OCI-LY7 (cell line): ENCODE data around the gene KRT75. TPM values are rescaled to one million over a fixed set of nuclear protein-coding genes. Genes with fewer than 3 reads are reported as not detected.

ENCODE experiments used
- BruUV-seq: library from RNA; stranded (reverse); fragments of 400-500 nt; replicated peaks from 2 replicates; lab custom pipeline; 2021; lab: Mats Ljungman, UMichigan
- CTCF ChIA-PET: fragments of 300-600 bp; sonication (Branson Sonifier 250); formaldehyde crosslinking; loops from one replicate; lab custom pipeline; 2022; ENCODE audit warnings: antibody characterized with exemption; ENCODE audit not compliant: unreplicated experiment; lab: Charles Lee
- POLR2A ChIA-PET: fragments of 300-600 bp; sonication (Branson Sonifier 250); formaldehyde crosslinking; loops from one replicate; lab custom pipeline; 2022; ENCODE audit warnings: antibody characterized with exemption; lab: Charles Lee
- DNase-seq: peaks from one replicate; pipeline ENCODE4 v3.0.0-alpha.2; 2015; ENCODE audit warnings: low spot score
- H2AFZ ChIP-seq: fragments of 200-600 bp; sonication (generic), shearing (Covaris generic); 2 replicates; pipeline ENCODE4 v1.6.1; 2014; ENCODE audit warnings: mild to moderate bottlenecking, antibody characterized with exemption, low read length, moderate library complexity
- H3K27ac ChIP-seq: fragments of 200-600 bp; sonication (generic); 2 replicates; pipeline ENCODE4 v1.5.1; 2014; ENCODE audit warnings: mixed run types, low read depth, mild to moderate bottlenecking, moderate library complexity, low read length, inconsistent platforms; ENCODE audit not compliant: poor library complexity, severe bottlenecking
- H3K36me3 ChIP-seq: fragments of 200-600 bp; sonication (generic); 2 replicates; pipeline ENCODE4 v1.6.1; 2014; ENCODE audit warnings: mild to moderate bottlenecking, antibody characterized with exemption, low read length, moderate library complexity, mixed read lengths; ENCODE audit not compliant: insufficient read depth
- H3K4me1 ChIP-seq: fragments of 200-600 bp; sonication (generic); 2 replicates; pipeline ENCODE4 v1.5.1; 2014; ENCODE audit warnings: mild to moderate bottlenecking, low read length; ENCODE audit not compliant: insufficient read depth, poor library complexity, severe bottlenecking
- H3K4me2 ChIP-seq: fragments of 200-600 bp; sonication (generic); 2 replicates; pipeline ENCODE4 v1.6.1; 2014; ENCODE audit warnings: mild to moderate bottlenecking, low read length
- H3K4me3 ChIP-seq: fragments of 200-600 bp; sonication (generic); 2 replicates; pipeline ENCODE4 v1.5.1; 2014; ENCODE audit warnings: mild to moderate bottlenecking, low read depth, low read length; ENCODE audit not compliant: poor library complexity, severe bottlenecking
- H3K79me2 ChIP-seq: fragments of 200-600 bp; sonication (generic); 2 replicates; pipeline ENCODE4 v1.6.1; 2016; ENCODE audit warnings: low read depth, mild to moderate bottlenecking, low read length, moderate library complexity, mixed read lengths; ENCODE audit not compliant: insufficient read depth
- H3K9me2 ChIP-seq: fragments of 200-600 bp; sonication (generic); 2 replicates; pipeline ENCODE4 v1.6.1; 2016; ENCODE audit warnings: mild to moderate bottlenecking, low read length, mixed read lengths; ENCODE audit not compliant: insufficient read depth
- H3K9me3 ChIP-seq: fragments of 200-600 bp; sonication (generic); 2 replicates; pipeline ENCODE4 v1.6.1; 2014; ENCODE audit warnings: mild to moderate bottlenecking, mixed run types, low read length, mixed read lengths
- H4K20me1 ChIP-seq: fragments of 200-600 bp; sonication (generic); 2 replicates; pipeline ENCODE4 v1.6.1; 2014; ENCODE audit warnings: mild to moderate bottlenecking, antibody characterized with exemption, low read length, moderate library complexity, mixed read lengths; ENCODE audit not compliant: insufficient read depth
- CTCF ChIP-seq: fragments of 200-600 bp; sonication (generic); conservative IDR thresholded peaks from 2 replicates; pipeline ENCODE4 v1.5.1; 2014; ENCODE audit warnings: mild to moderate bottlenecking, antibody characterized with exemption, low read length, moderate library complexity, mixed read lengths
- EZH2phosphoT487 ChIP-seq: fragments of 200-600 bp; sonication (generic); IDR thresholded peaks from 2 replicates; pipeline ENCODE4 v1.6.1; 2018; ENCODE audit warnings: low read depth, borderline replicate concordance, mild to moderate bottlenecking, mixed run types, antibody characterized with exemption, low read length, moderate library complexity, mixed read lengths
- intact Hi-C: fragments of 100-400 bp; cut with micrococcal nuclease; formaldehyde crosslinking; loops from one replicate; pipeline ENCODE4 v1.10.0; 2022; ENCODE audit not compliant: unreplicated experiment
- total RNA-seq, 2 experiments: library from RNA; depleted of rRNA in 1 of 2; stranded (reverse); fragments of >200 nt in 1 of 2; shearing (Covaris generic) in 1 of 2; gene quantifications; 2 replicates each; pipeline ENCODE4 v1.2.3, GENCODE V29; 2014 to 2022

The KRT75 gene
- total RNA-seq, 2 experiments from 2014 or later: not detected

GRCh38 chr12:52380271-52380694 lies 53.9 kb downstream of the KRT75 start:
- intact Hi-C loops: no loop called here
- Histone ChIP-seq H3K4me1 (no peaks in the 10 kb centered on the region), H4K20me1 (no peaks in the 10 kb centered on the region), H3K36me3 (no peaks in the 10 kb centered on the region), H3K9me3 (no peaks in the 10 kb centered on the region), H3K9me2 (no peaks in the 10 kb centered on the region), H2AFZ (no peak overlapping the region), H3K4me2 (no peak overlapping the region), H3K27ac (no peak overlapping the region), H3K4me3 (no peak overlapping the region), H3K79me2 (no peaks in the 10 kb centered on the region)
- peak; percentile 72 for TF ChIP-seq CTCF
- no peak for TF ChIP-seq EZH2phosphoT487
- DNase-seq: no peak
- ChIA-PET CTCF (no interaction called here), POLR2A (no interaction called here)
- BruUV-seq: no TSS peak

- TF ChIP-seq CTCF (no peak), EZH2phosphoT487 (no peak)
- Histone ChIP-seq H3K79me2 (no peaks in the 10 kb centered on the region), H3K9me3 (no peaks in the 10 kb centered on the region), H3K4me1 (no peaks in the 10 kb centered on the region), H3K9me2 (no peaks in the 10 kb centered on the region), H3K4me3 (no peak overlapping the region), H3K36me3 (no peaks in the 10 kb centered on the region), H2AFZ (no peak overlapping the region), H3K4me2 (no peak overlapping the region), H4K20me1 (no peaks in the 10 kb centered on the region), H3K27ac (no peak overlapping the region)
- ChIA-PET CTCF (no interaction called here), POLR2A (no interaction called here)
- DNase-seq: no peak
- intact Hi-C loops: no loop called here
- no TSS peak for BruUV-seq
These were observed 54.6 kb downstream of the KRT75 start for GRCh38 chr12:52379536-52379935.

GRCh38 chr12:52378091-52378490 lies 56.1 kb downstream of the KRT75 start:
- intact Hi-C loops: no loop called here
- TF ChIP-seq EZH2phosphoT487: no peak
- no peak for TF ChIP-seq CTCF
- Histone ChIP-seq H4K20me1 (no peaks in the 10 kb centered on the region), H3K9me3 (peaks cover 10% of the 10 kb centered on the region; the same call in 1 of the 2 replicates), H3K4me2 (no peak overlapping the region), H3K36me3 (no peaks in the 10 kb centered on the region), H3K79me2 (no peaks in the 10 kb centered on the region), H2AFZ (no peak overlapping the region), H3K4me3 (no peak overlapping the region), H3K27ac (no peak overlapping the region), H3K9me2 (no peaks in the 10 kb centered on the region), H3K4me1 (no peaks in the 10 kb centered on the region)
- BruUV-seq: no TSS peak
- DNase-seq: no peak
- CTCF ChIA-PET: no interaction called here
- POLR2A ChIA-PET: interaction anchor here (0.5 to 0.6 kb wide), 2 partner anchors 538 to 971 kb away, joined by 3 read pairs; no protein-coding TSS in a partner anchor
